HG03103 (cell line): ENCODE results near the gene DMGDH.

Source experiments
- ATAC-seq: cut with Tn5 transposase; IDR thresholded peaks from one replicate; pipeline ENCODE4 v1.9.1; 2021; ENCODE audit warnings: low read depth; ENCODE audit not compliant: unreplicated experiment

Gene DMGDH

DNA sequence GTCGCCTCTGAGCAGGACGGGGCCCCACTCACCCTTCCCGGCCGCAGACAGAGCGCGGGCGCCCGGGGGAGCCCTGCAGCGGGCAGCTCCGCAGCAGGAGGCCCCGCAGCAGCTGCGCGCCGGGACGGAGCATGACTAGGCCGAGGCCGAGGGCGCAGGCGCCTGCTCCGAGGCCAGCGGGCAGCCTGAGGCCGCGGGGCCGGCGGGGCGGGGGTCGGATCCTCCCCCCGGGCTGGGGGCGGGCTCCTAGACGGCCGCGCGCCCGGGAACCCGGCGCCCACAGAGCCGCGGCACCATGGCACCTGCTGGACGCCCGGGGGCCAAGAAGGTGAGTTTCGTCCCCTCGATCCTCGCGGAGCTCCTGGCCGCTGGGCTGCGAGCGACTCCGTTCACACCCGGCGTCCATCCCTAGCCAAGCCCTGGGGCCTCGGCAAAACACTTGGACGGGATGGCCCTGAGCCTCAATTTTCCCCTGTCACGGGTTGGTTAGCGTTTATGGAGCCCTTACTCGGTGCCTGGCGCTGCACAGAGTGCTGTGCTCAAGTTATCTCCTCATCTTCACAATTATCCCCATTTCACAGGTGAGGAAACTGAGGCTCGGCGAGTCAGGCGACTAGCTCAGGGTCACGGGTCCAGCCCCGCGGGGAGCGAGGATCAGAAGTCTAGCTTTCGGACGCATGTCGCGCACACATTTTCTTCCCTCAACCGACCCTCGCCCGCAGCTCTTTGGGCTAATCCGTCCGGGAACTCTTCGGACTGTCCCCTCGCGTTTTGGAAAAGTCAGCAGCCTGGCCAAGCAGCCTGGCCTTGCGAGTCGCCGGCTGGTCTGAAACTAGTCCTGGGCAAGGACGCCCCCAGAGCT, at the start of gene DMGDH, which contains the start of gene BHMT2:
TSS of gene DMGDH (minus strand) at position 187 of the 862 bp plus-strand sequence. CDS start at position 133, 54 bp downstream.
TSS of gene BHMT2 (plus strand) at position 280 of the 862 bp plus-strand sequence. CDS start at position 296, 16 bp downstream.
- ATAC-seq = no peak

DNA sequence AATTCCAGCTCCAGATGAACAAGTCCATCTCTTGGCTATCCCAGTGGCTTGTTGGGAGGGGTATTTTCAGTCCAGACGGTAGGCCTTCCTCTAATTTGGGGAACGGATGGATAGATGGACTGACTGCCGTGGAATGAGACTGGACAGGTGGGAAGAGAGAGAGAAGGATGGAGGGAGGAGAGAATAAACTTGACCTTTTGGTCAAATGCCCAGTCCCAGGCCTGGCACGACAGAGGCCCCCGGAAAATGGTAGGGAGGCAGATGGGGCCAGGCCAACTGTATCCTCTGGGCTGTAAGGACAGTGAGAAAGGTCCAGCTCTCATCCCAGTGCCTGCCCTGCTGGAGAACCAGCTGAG, 43.2 kb upstream of the DMGDH start:
- no peak for ATAC-seq

DNA sequence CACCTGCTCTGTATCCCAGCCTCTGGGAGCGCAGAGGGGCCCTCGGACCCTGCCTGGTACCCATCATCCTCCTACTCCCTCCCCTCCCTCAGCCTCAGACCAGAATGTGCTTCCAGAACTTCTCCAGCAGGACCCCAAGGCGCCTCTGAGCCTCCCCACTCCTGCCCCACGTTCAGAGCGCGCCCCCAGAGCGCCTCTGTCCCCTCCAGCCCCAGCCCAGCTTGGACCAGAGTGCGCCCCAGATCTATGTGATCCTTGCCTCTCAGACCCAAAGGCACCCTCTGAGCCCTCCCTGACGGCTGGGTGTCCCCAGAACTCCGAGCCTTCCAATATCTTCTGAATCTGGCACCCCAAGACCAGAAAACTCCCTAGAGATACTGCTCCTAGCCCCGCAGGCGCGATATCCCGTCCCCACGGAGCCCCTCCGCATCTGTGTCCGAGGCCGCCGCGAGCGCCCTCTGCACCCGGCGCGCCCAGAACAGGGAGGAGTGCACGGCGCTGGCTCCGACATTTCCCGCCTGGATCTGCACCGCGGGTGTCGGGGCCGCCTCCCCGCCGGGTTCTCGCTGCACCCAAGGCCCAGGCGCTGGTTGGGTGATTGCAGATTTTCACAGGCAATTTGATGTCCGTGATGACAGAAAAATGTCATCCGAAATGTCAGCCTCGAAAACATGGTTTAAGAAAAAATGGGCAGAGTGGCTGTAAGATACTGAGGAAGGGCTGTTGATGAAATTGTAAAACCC, 42.7 kb upstream of the DMGDH start:
- ATAC-seq = no peak

DNA sequence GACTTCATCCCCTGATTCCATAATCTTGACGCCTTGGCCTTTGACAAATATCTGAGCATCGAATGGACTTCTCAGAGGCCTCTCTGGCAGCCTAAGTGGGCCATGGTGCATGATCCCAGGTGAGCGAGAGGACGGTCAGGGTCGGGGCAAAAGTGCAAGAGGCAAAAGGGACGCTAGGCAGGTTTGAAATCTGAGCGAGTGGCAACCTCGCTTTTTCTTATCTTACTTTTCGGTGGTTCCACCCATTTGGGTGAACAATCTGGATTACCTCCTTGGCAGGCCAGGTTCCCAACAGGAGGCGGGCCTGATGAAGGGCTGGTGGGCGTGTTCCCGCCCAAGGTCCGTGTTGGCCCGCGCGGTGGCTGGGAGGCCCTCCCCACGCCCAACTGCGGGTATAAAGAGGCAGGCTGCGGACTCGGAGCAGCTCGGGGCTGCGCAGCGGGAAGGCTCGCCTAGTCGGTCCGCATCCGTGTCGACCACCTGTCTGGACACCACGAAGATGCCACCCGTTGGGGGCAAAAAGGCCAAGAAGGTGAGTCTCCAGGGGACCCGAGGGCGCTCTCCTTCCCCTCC, 42.0 kb upstream of the DMGDH start, which contains the start of gene BHMT:
TSS of gene BHMT (plus strand) at position 423 of the 573 bp plus-strand sequence. CDS start at position 500, 77 bp downstream.
- ATAC-seq = no peak

DNA sequence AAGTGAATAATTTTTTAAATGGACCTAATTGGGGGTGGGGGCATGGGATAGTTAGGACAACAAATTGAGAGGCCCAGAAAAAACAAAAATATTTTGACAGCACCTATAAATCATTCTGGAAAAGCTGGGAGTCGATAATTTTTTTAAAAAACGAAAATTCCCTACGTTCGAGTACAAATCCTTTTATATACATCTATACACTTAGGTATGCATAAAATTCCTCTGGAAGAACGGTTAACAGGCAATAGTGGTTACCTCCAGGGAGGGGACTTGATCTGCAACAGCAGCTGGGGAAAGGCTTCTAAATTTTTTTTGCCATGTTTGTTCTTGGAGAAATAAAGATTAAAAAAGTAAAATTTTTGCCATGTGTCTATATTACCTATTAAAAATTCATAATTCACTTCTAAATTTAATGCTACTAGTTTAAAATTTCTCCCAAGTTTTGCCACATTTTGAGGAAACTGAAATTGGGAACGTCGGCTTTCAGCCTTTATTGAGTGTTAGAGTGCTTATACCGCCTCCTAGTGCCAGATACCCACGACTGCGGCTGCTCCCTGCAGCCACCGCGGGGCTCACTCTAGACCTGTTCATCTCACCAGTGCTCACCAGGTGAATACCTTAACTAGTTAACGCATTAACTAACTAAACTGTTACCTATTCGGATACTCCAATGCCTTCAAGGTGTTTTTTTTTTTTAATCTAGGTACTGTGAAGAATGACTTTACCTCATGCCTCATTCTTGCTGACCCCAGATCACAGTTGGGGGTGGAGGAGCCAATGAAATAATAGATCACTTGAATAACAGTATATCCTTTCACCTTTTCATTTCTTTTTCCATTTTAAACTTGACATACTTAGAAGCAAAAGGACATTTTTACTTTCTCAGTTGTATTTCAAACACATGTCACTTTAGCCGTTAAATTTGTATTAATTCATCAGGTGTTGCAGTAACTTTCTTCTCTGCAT, 40.3 kb upstream of the DMGDH start:
- no peak for ATAC-seq

DNA sequence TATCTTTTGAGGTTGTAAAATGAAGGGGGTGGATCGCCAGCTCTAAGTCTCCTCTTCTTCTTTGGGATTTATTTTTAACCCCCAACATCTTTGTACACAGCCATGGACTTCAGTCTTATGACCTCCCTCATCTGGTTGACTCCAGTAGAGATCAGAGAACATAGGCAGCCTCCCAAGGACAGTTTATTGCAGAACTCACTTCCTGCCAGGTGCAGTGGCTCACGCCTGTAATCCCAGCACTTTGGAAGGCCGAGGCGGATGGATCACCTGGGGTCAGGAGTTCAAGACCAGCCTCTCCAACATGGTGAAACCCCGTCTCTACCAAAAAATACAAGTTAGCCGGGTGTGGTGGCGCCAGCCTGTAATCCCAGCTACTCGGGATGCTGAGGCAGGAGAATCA, 39.3 kb upstream of the DMGDH start:
- no peak for ATAC-seq

DNA sequence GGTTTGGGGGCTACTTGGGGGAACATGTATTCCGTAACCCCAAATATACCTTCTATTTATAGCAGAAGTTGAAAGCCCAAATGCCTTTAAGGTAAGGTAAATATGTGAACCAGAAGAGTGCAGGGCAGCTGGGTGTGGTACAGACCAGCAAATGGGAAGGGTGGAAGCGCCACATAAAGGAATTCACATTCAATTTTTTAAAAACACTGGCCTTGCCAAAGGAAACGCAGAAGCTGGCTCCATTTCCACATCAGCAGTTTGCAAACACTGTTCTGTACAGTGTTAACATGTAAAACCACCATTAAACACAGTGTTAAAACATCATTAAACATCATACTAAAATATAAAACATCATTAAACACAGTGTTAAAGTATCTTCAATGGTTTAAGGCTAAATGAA, 38.6 kb upstream of the DMGDH start:
- no peak for ATAC-seq

DNA sequence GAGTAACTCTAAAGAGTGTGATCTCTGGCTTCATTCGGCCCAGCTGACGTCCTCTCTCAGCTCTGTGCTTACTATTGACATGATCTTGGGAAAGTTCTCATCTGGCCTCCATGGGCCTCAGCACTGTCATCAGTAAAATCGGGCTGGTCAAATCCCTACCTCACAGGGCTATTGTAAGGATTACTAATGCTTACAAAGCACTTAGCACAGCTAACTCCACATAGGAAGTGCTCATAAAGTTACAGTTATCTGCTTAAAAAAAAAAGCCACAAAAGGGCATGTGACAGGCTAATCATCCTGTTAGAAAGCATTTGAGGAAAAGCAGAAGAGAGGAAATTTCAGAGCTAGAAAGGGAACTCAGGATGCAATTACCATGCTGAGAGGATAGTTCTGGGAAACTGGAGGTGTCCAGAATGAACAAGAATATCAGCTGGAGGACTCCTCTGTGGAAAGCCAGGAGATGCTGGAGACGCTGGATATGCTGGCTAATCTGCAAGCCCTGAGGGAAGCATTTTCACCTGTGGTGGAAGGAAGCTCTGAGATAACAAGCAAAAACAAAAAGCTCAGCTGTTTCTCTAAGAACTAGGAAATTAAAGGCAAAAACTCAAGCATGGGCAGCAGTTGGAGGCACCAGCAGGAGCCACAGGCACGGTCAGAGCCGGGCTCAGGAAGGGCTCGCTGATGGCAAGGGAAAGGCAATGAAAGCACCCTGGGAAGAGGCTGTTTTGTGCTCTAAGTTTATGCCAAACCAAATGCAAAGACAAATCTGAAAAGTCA, 37.7 kb upstream of the DMGDH start:
- no peak for ATAC-seq

DNA sequence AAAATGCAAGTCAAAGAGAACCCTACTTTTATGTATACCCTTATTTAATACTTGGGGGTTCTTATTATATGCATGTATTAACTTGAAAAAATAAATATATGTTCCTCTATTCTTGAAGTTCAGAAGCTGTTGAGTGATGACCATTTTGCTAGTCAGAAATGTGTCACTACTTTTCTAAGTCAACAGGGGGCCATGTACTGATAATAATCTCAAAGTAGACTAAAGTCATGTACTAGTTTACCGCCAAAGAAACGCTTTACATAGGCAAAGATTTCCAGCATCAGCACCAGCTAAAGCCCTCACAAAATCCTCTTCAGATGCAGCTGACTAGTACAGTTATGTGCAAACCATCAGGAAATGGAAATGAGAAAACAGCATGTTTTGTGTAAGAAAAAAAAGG, 36.4 kb upstream of the DMGDH start:
- ATAC-seq = no peak

DNA sequence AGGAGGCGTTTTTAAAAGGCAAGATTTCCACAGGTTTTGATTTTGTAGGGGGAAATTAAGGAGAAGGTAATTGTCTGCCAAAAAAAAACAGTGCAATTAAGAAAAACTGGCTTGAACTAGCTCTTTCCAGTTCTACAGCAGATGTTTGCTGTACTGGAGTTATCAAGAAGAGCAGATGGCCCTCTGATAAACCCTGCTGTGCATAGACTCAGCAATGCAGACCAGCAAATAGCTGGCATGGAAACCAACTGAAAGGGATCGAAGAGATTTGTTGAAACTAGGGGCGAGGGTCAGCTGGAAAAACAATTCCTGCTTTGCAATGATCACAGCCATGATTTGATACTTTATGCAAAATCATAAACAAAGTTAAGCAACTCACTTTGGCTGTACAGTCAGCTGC, 24.3 kb upstream of the DMGDH start:
- no peak for ATAC-seq

DNA sequence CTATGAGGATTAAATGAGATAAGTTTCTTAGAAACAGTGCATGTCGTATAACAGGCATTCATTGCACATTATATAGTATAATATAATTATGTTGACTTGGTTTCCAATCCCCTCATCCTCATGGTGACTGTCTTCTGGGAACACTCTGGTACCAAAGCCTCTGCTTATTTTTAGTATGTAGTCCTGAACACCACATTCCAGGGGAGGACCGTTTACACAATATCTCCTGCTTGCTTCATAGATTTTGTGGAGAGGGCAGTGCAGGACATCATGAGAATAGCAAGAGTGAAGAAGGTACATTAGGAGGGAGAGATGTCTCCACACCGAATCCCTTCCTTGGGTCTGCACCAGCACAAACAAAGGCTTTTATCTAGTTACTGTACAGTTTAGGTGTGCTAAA, 21.6 kb upstream of the DMGDH start:
- no peak for ATAC-seq

DNA sequence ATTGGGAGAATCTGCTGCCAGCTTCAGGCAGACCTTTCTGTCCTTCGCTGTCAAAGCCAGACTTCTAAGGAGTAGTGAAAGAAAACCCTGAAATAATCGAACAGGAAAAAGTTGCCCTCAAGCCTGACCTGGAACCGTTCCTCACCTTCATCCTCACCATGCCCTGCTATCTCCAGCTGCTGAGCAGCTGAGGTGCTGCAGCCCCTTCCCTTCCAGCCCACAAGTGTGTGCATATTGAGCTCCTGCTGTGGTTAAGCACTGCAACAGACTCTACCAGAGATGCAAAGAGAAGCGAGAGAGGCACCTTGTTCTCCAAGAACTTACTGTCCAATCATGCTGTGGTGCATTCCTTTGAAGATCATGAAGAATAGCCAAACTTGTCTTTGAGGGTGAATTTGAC, 19.0 kb upstream of the DMGDH start:
- no peak for ATAC-seq

DNA sequence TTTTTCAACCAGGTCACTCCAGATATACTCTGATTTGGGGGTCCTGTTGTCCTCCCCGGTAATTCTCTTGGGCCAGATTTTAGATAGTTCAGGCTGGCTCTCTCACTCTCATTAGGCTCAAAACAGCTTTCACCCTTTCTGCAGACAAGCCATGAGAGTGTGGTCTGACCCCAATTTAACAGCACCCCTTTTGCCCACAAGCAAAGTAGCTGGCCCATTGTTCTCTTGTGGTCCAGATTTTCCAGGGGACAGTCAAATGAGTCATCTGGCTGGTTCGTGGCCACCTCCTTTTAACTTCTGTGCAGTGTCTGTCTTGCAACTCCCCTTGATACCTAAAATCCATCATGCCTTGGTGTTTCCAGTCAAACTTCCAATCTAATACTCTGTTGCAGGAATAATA, 16.6 kb upstream of the DMGDH start:
- ATAC-seq = no peak

DNA sequence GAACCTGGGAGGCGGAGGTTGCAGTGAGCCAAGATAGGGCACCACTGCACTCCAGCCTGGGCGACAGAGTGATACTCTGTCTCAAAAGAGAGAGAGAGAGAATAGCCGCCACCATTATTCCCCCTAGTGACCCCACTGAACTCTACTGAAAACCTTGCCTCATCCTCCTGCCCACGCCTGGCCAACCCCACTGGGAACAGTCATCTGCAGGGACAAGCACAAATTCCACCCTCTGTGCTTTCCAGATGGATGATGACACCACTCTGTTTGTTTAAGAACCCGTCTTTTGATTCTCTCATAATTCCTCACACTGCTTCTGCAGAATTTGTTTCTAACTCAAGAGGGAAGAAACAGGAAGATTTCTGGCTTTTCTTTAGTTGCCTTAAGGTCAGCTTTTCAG, 12.3 kb upstream of the DMGDH start:
- no peak for ATAC-seq

DNA sequence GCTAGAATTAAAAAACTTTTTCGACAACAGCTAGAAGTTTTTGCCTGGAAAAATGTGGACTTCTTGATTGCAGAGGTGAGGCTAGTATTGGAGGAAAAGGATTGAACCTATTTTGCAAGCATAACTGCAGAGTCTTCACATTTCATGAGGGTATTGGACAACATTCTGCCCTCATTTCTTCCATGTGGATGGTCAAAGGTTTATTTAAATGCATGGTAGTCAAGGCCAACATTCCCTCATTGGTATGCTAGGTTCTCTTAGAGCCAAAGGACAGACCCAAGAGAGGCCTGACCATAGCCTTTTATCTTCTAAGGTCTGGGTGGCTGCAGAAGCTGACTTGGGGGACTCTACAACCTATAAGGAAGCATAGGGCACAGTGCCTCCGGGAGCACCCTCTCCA, 11.3 kb upstream of the DMGDH start:
- ATAC-seq = no peak

DNA sequence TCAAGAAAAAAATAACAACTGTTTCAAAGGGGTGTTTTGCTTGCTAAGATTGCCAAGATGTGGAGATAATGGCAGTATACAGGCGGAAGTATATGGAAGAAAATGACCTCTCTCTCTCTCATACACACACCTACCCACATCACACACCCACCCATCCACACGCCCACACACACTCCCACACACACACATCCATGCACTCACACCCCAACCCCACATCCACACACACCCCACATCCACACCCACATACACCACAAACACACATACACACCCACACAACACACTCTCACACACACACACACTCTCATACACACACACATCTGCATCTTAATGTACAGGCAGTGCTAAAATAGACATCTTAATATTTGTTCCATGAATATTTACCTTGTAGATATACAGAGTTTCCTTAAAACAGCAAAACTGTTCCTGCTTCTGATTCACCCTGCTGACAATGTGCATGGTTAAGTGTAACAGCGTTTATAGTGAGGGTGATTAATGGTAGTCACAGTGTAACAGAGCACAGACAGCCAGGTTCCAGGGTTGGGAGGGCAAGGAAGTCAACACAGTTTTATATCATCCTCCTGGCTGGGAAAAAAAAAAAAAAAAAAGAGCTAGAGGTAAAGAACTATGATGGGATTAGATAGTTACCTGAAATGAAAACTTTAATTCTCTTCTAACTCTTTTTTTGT, 8.3 kb upstream of the DMGDH start:
- no peak for ATAC-seq

DNA sequence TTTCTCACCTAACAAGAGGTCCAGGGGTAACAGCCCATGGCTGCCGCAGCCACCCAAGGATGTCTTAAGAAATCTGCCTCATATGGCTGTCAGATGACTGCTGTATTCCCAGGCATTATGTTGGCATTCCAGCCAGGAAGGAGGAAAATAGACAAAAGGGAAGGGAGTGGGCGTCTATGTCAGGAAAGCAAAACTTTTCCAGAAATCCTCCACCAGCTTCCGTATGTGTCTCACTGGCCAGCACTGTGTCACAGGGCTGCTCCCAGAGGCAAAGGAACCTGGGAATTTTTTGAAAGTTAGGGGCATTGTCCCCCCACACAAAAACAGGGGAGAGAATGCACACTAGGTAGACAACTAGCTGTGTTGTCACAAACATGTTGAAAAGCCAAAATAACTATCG, 7.3 kb upstream of the DMGDH start:
- ATAC-seq = no peak

DNA sequence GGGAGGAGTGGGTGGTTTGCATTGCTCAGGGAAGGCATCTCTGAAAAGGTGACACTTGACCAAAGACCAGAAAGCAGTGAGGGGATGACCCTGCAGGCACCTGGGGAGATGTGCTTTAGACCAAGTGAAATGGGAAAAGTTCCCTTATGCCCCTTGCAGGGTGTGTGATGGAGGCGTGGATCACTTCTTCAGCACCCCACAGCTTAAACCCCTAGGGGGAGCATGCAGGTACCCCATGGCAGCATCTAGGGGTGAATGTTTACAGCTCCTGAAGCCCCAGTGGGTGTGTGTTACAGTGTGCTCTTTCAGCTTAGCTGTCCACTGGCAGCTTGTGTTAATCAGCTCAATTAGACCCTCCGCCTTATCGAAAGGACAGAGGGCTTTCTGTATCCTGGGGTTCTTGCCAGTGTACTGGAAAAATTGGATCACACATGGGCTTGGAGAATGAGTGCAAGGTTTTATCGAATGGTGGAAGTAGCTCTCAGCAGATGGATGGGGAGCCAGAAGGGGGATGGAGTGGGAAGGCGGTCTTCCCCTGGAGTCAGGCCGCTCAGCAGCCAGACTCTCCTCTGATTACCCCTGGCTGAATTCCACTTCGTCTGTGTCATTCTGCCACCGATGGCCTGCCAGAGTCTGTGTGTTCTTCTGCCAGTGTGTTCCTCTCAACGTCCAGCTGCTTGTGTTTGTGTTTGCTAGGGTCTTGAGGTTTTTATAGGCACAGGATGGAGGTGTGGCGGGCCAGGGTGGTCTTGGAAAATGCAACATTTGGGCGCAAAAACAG, 6.4 kb upstream of the DMGDH start:
- no peak for ATAC-seq
